Ovary (tissue), 3 donors: ENCODE results near the gene GRK2.

Experiments used
- EP300 ChIP-seq: sonication (generic); formaldehyde crosslinking; IDR thresholded peaks from one replicate; pipeline ENCODE4 v1.6.1; 2017; ENCODE audit warnings: antibody characterized with exemption
- POLR2A ChIP-seq: fragments of 450-650 bp; IDR thresholded peaks from one replicate; pipeline ENCODE4 v1.6.1; 2017; ENCODE audit warnings: antibody characterized with exemption, mild to moderate bottlenecking, moderate library complexity
- TF ChIP-seq, protein P1 (sequence below), 3 donors: fragments of 450-650 bp in 2 of 3; fragments of 200-600 bp in 1 of 3; IDR thresholded peaks; one replicate each; pipeline versions ENCODE4 v1.5.1 to v1.8.0; 2016 to 2022; ENCODE audit warnings: antibody characterized with exemption in 3 of 3, mild to moderate bottlenecking in 1 of 3
- donor health status: DM: no; HTN: no; CAD: no.

DNA sequence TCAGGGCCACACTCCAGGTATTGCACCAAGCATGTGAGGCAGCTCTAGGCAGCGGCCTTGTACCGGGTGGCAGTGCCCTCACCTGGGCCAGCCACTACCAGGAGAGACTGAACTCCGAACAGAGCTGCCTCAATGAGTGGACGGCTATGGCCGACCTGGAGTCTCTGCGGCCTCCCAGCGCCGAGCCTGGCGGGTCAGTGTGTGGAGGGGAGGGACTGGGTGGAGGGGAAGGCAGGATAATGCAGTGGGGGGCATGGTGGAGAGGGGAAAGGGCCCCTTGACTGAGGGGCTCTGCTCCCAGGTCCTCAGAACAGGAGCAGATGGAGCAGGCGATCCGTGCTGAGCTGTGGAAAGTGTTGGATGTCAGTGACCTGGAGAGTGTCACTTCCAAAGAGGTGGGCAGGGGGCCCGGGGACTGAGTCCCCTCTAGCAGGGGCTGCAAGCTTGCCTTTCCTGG is 41.3 kb downstream of the GRK2 start:
- TF ChIP-seq, protein P1, sequence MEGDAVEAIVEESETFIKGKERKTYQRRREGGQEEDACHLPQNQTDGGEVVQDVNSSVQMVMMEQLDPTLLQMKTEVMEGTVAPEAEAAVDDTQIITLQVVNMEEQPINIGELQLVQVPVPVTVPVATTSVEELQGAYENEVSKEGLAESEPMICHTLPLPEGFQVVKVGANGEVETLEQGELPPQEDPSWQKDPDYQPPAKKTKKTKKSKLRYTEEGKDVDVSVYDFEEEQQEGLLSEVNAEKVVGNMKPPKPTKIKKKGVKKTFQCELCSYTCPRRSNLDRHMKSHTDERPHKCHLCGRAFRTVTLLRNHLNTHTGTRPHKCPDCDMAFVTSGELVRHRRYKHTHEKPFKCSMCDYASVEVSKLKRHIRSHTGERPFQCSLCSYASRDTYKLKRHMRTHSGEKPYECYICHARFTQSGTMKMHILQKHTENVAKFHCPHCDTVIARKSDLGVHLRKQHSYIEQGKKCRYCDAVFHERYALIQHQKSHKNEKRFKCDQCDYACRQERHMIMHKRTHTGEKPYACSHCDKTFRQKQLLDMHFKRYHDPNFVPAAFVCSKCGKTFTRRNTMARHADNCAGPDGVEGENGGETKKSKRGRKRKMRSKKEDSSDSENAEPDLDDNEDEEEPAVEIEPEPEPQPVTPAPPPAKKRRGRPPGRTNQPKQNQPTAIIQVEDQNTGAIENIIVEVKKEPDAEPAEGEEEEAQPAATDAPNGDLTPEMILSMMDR (IDR thresholded peaks at IDR 0.05), result no peak
- TF ChIP-seq EP300 (no peak), POLR2A (no peak)
